GM12892 (cell line): ENCODE data around the gene GJD2.

ENCODE experiments used
- POLR2A ChIP-seq: IDR thresholded peaks from 2 replicates; pipeline ENCODE4 v1.6.1; 2011; ENCODE audit warnings: low read depth, low read length, control low read depth
- POLR2AphosphoS5 ChIP-seq: IDR thresholded peaks from 2 replicates; pipeline ENCODE4 v1.6.1; 2011; ENCODE audit warnings: low read depth, low read length, control low read depth
- TAF1 ChIP-seq: IDR thresholded peaks from 2 replicates; pipeline ENCODE4 v1.6.1; 2011; ENCODE audit warnings: low read depth, mild to moderate bottlenecking, control low read depth, low read length, borderline replicate concordance

- TF ChIP-seq POLR2AphosphoS5 (no peak), POLR2A (no peak), TAF1 (no peak)
Observed at GRCh38 chr15:34724481-34724880, 30.3 kb downstream of the GJD2 start.
